Esophagus (tissue), 2 donors: ENCODE data around the gene PARP15. TPM values are rescaled to one million over a fixed set of nuclear protein-coding genes. Genes with fewer than 3 reads are reported as not detected.

Source experiments
- H3K27ac ChIP-seq, 2 donors: one replicate each; pipeline ENCODE4 v1.5.1; 2013; ENCODE audit warnings: low read depth in 2 of 2, mild to moderate bottlenecking in 2 of 2, inconsistent platforms in 1 of 2, low read length in 1 of 2, moderate library complexity in 1 of 2
- H3K27me3 ChIP-seq, 2 donors: one replicate each; pipeline ENCODE4 v1.6.1; 2013; ENCODE audit warnings: low read length in 2 of 2, control low read depth in 1 of 2, mild to moderate bottlenecking in 1 of 2; ENCODE audit not compliant: insufficient read depth in 2 of 2, control insufficient read depth in 1 of 2
- H3K36me3 ChIP-seq, 2 donors: one replicate each; pipeline ENCODE4 v1.6.1; 2013; ENCODE audit warnings: low read length in 1 of 2; ENCODE audit not compliant: control insufficient read depth in 2 of 2, insufficient read depth in 2 of 2
- H3K4me1 ChIP-seq, 2 donors: one replicate each; pipeline ENCODE4 v1.6.1; 2013; ENCODE audit warnings: low read length in 1 of 2; ENCODE audit not compliant: control insufficient read depth in 2 of 2, insufficient read depth in 2 of 2
- H3K4me3 ChIP-seq, 2 donors: one replicate each; pipeline ENCODE4 v1.5.1; 2013; ENCODE audit warnings: low read length in 2 of 2, mild to moderate bottlenecking in 2 of 2, low read depth in 1 of 2, moderate library complexity in 1 of 2
- H3K9me3 ChIP-seq, 2 donors: one replicate each; pipeline ENCODE4 v1.6.1; 2013; ENCODE audit warnings: mild to moderate bottlenecking in 2 of 2, low read depth in 1 of 2, low read length in 1 of 2, moderate library complexity in 1 of 2; ENCODE audit not compliant: control insufficient read depth in 2 of 2, insufficient read depth in 1 of 2
- WGBS, 2 donors: extraction: QIAGEN DNeasy Blood & Tissue Kit; methylation state at CpG; one replicate each; pipeline ENCODE4 v1.1.7; 2013; 5-methylcytosine and 5-hydroxymethylcytosine counted together
- polyA plus RNA-seq, 2 donors: library from polyadenylated mRNA; stranded (reverse); fragments of 200-250 nt; gene quantifications; one replicate each; pipeline ENCODE4 v1.2.3, GENCODE V29; 2013
- donor health status: healthy with polysubstance abuse.
- donor health status: Bipolar disorder and iron deficiency.

The PARP15 gene
- polyA plus RNA-seq, 2 donors: 0.46 to 0.94 TPM

- Histone ChIP-seq H3K4me1 (no peaks in the 10 kb centered on the region), H3K4me3 (no peak overlapping the region), H3K9me3 (no peaks in the 10 kb centered on the region), H3K27ac (no peak overlapping the region), H3K27me3 (peaks cover 0 to 2% of the 10 kb centered on the region in 2 donors), H3K36me3 (no peaks in the 10 kb centered on the region)
- WGBS, 2 donors: 78 to 83% methylated on average over 8 of the region's 8 CpGs
These were observed 45.8 kb downstream of the PARP15 start for GRCh38 chr3:122623031-122623829.

DNA sequence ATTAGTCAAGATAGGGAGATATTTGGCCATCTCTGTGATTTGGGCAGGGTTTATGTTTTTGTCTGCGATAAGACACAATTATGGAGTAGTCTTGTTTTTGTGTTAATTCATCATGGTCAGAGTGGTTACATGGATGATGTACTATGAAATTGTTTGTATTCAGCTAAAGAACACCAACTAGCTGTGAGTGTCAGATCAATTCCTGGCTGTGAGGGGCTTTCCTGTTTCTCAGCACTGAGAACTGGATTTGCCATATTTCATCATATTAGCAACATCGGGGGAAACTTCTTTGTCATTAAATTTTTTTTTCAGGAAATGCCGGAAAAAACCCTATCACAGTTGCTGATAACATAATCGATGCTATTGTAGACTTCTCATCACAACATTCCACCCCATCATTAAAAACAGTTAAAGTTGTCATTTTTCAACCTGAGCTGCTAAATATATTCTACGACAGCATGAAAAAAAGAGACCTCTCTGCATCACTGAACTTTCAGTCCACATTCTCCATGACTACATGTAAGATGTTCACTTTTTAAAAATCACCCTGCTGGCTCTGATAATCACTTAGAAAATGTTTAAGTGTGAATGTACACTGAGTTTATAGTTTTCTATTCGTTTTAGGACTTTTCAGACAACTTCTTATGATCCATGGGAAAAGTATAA is 49.2 kb downstream of the PARP15 start:
- 64 to 81% methylated on average over 6 of the region's 6 CpGs for WGBS, 2 donors
- Histone ChIP-seq H3K27ac (no peak overlapping the region), H3K27me3 (peaks cover 0 to 2% of the 10 kb centered on the region in 2 donors), H3K36me3 (no peaks in the 10 kb centered on the region), H3K4me1 (no peaks in the 10 kb centered on the region), H3K4me3 (no peak overlapping the region), H3K9me3 (no peaks in the 10 kb centered on the region)

GRCh38 chr3:122627301-122627700 is 49.9 kb downstream of the PARP15 start:
- 24 to 30% methylated on average over 1 of the region's 1 CpG for WGBS, 2 donors
- Histone ChIP-seq H3K4me1 (no peaks in the 10 kb centered on the region), H3K9me3 (no peaks in the 10 kb centered on the region), H3K27ac (no peak overlapping the region), H3K4me3 (no peak overlapping the region), H3K27me3 (peaks cover 0 to 2% of the 10 kb centered on the region in 2 donors), H3K36me3 (no peaks in the 10 kb centered on the region)

- Histone ChIP-seq H3K4me3 (no peak overlapping the region), H3K4me1 (no peaks in the 10 kb centered on the region), H3K27me3 (no peaks in the 10 kb centered on the region), H3K27ac (no peak overlapping the region), H3K36me3 (no peaks in the 10 kb centered on the region), H3K9me3 (no peaks in the 10 kb centered on the region)
- WGBS, 2 donors: 36 to 54% methylated on average over 3 of the region's 3 CpGs
These were observed 51.1 kb downstream of the PARP15 start for GRCh38 chr3:122628567-122628966.

- Histone ChIP-seq H3K36me3 (no peaks in the 10 kb centered on the region), H3K27me3 (no peaks in the 10 kb centered on the region), H3K4me3 (no peak overlapping the region), H3K4me1 (no peaks in the 10 kb centered on the region), H3K9me3 (no peaks in the 10 kb centered on the region), H3K27ac (no peak overlapping the region)
- WGBS, 2 donors: 88 to 97% methylated on average over 1 of the region's 1 CpG
These were observed 52.3 kb downstream of the PARP15 start for GRCh38 chr3:122629763-122630162.

GRCh38 chr3:122635789-122636188 is 58.3 kb downstream of the PARP15 start:
- WGBS, 2 donors: 50 to 64% methylated on average over 5 of the region's 5 CpGs
- no peaks in the 10 kb centered on the region for H3K27me3 ChIP-seq
- no peaks in the 10 kb centered on the region for H3K9me3 ChIP-seq
- no peaks in the 10 kb centered on the region for H3K36me3 ChIP-seq
- H3K4me1 ChIP-seq: no peaks in the 10 kb centered on the region
- no peak overlapping the region for H3K4me3 ChIP-seq
- no peak overlapping the region for H3K27ac ChIP-seq

DNA sequence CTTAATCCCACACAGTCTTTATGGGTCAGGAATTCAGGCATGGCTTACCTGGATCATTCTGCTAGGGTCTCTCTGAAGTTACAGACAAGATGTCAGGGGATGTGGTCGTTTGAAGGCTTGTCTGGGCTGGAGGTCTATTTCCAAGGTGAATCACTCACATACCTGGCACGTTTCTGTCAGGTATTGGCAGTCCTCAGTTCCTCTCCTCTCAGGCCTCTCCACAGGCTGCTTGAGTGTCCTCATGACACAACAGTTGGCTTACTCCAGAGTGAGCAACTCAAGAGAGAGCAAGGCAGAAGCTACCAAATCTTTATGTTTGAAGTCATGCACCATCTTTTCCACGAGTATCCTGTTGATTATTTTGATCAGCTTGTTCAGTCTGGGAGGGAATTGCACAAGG is 59.2 kb downstream of the PARP15 start:
- Histone ChIP-seq H3K9me3 (no peaks in the 10 kb centered on the region), H3K4me3 (no peak overlapping the region), H3K4me1 (no peaks in the 10 kb centered on the region), H3K36me3 (no peaks in the 10 kb centered on the region), H3K27me3 (no peaks in the 10 kb centered on the region), H3K27ac (no peak overlapping the region)
- 41 to 43% methylated on average over 3 of the region's 3 CpGs for WGBS, 2 donors

DNA sequence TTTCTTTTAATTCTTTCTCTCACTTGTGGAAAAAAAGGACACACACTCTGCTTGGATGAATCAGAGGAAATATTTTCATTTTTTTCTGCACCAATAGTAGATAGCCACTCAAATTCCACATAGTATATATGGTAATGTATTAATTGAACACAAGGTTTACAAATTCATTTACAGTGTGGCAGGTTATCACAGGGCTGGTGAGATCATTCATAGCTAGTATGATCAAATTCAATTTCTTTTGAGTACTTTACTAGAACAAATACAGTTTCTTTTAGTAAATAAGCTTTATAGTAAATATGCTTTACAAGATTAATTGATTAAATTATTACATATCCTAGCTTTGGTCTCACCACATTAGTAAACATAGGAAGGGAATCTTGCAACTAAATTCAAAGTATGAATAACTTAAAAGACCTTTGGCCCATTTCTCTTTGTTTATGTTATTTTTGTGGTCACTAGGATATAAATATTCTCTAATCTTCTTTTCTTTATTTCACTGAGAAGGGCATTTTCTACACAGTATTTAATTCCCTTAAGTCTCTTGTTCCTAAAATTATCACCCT is 63.1 kb downstream of the PARP15 start:
- Histone ChIP-seq H3K27me3 (no peaks in the 10 kb centered on the region), H3K36me3 (no peaks in the 10 kb centered on the region), H3K27ac (no peak overlapping the region)

GRCh38 chr3:122642935-122643334 is 65.5 kb downstream of the PARP15 start:
- 76 to 79% methylated on average over 2 of the region's 2 CpGs for WGBS, 2 donors
- Histone ChIP-seq H3K9me3 (no peaks in the 10 kb centered on the region), H3K27me3 (no peaks in the 10 kb centered on the region), H3K27ac (no peak overlapping the region), H3K36me3 (no peaks in the 10 kb centered on the region), H3K4me1 (no peaks in the 10 kb centered on the region), H3K4me3 (no peak overlapping the region)

More for the DNA sequence above, 63.1 kb downstream of the PARP15 start:
- no peaks in the 10 kb centered on the region for H3K4me1 ChIP-seq
- no peaks in the 10 kb centered on the region for H3K9me3 ChIP-seq
- H3K4me3 ChIP-seq: no peak overlapping the region
